Ovary (tissue), 9 donors: ENCODE data around the gene SLC29A1. TPM values are rescaled to one million over a fixed set of nuclear protein-coding genes. Genes with fewer than 3 reads are reported as not detected.

Experiments
- DNase-seq, 5 donors: peaks; one replicate each; pipeline ENCODE4 v3.0.0-alpha.2; 2019 to 2020
- H3K27ac ChIP-seq, 2 donors: fragments of 200-600 bp; one replicate each; pipeline versions ENCODE4 v1.5.1 to v1.8.0; 2019 to 2022
- H3K27me3 ChIP-seq: fragments of 200-600 bp; one replicate; pipeline ENCODE4 v1.8.0; 2022
- H3K36me3 ChIP-seq: fragments of 200-600 bp; sonication (generic); one replicate; pipeline ENCODE4 v1.5.1; 2019
- H3K4me1 ChIP-seq: one replicate; pipeline ENCODE4 v1.8.1; 2013; ENCODE audit warnings: mild to moderate bottlenecking, moderate library complexity; ENCODE audit not compliant: insufficient read depth
- H3K4me3 ChIP-seq: fragments of 200-600 bp; sonication (generic); one replicate; pipeline ENCODE4 v1.5.1; 2017
- H3K9me3 ChIP-seq, 2 donors: fragments of 200-600 bp in 1 of 2; sonication (generic) in 1 of 2; one replicate each; pipeline versions ENCODE4 v1.5.1 to v1.8.1; 2013 to 2019; ENCODE audit warnings: mild to moderate bottlenecking in 1 of 2, moderate library complexity in 1 of 2
- CTCF ChIP-seq, 3 donors: fragments of 450-650 bp in 2 of 3; fragments of 200-600 bp in 1 of 3; IDR thresholded peaks; one replicate each; pipeline versions ENCODE4 v1.5.1 to v1.8.0; 2016 to 2022; ENCODE audit warnings: antibody characterized with exemption in 3 of 3, mild to moderate bottlenecking in 1 of 3
- EP300 ChIP-seq: sonication (generic); formaldehyde crosslinking; IDR thresholded peaks from one replicate; pipeline ENCODE4 v1.6.1; 2017; ENCODE audit warnings: antibody characterized with exemption
- POLR2A ChIP-seq: fragments of 450-650 bp; IDR thresholded peaks from one replicate; pipeline ENCODE4 v1.6.1; 2017; ENCODE audit warnings: antibody characterized with exemption, mild to moderate bottlenecking, moderate library complexity
- WGBS, 3 donors: extraction: QIAGEN DNeasy Blood & Tissue Kit in 1 of 3; methylation state at CpG; one replicate each; pipeline versions ENCODE4 v1.1.5 to v1.1.7; 2013 to 2017; 5-methylcytosine and 5-hydroxymethylcytosine counted together
- intact Hi-C, 4 donors: fragments of 100-400 bp; cut with DNase I; formaldehyde crosslinking; loops; one replicate each; pipeline versions ENCODE4 v1.11.0 to v1.15.1; 2022 to 2023
- polyA plus RNA-seq, 2 donors: library from polyadenylated mRNA; stranded (reverse); fragments of 200-250 nt in 1 of 2; fragments of 350-450 nt in 1 of 2; fragmentation: Illumina TruSeq in 1 of 2; extraction: RNeasy Lipid Tissue Mini Kit (QIAGEN cat#74804) in 1 of 2; gene quantifications; one replicate each; pipeline ENCODE4 v1.2.3, GENCODE V29; 2013 to 2014
- total RNA-seq, 7 donors: library from RNA; depleted of rRNA in 2 of 7; stranded (reverse); fragments of >200 nt in 2 of 7; fragmentation: NEBNext Ultra II Directional in 3 of 7; extraction: Animal tissue kit (Norgen Biotek cat#: 25700) in 3 of 7; gene quantifications; one replicate each; pipeline versions ENCODE4 v1.1.0 to v1.2.4, GENCODE V29; 2016 to 2023
- donor health status: DM: no; HTN: no; CAD: no; lungs with moderate emphysema.
- donor health status: DM: no; HTN: no; CAD: no.
- donor health status: Bipolar disorder and iron deficiency.
- donor health status: DM: yes; HTN: yes; CAD: no.
- donor health status: DM: no; HTN: no; CAD: no.
- donor health status: DM: yes; HTN: yes; CAD: no.

SLC29A1 gene
- total and polyA plus RNA-seq, 9 donors = 11.2 to 54.0 (median 30.2) TPM

DNA sequence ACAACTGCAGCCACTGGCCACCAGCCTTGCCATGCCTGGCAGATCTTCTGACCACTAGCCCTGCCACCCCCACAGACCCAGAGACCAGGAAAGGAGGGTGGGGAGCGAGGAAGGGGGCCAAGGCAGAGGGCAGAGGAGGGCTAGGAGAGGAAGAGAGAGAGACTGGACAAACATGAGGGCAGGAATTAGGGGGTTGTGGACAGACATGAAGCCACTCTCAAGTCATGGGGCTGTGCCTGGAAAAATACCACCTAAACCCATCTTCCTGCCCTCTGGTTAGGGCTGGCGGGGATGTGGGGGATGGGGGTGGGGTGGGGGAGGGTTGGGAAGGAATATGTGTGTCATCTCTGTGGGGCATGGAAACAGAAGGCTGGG is 1.4 kb upstream of the SLC29A1 start:
- H3K4me1 ChIP-seq = peaks cover 34% of the 10 kb centered on the region
- no peak for TF ChIP-seq CTCF (IDR thresholded peaks at IDR 0.05)
- TF ChIP-seq POLR2A = no peak
- no peak for TF ChIP-seq EP300
- intact Hi-C loops = loop anchor here in 1 of 4 donors (2.0 kb wide), 1 partner anchor 15 kb away; no protein-coding TSS in a partner anchor
- H3K27me3 ChIP-seq = no peaks in the 10 kb centered on the region
- no peak for DNase-seq
- WGBS, 3 donors = 73 to 89% (median 78%) methylated on average over 2 of the region's 2 CpGs
- H3K36me3 ChIP-seq = no peaks in the 10 kb centered on the region
- H3K4me3 ChIP-seq = no peak overlapping the region
- peak overlapping the region; percentile 60 to 72 for H3K27ac ChIP-seq
- H3K9me3 ChIP-seq = no peaks in the 10 kb centered on the region

GRCh38 chr6:44222486-44223318 is 693 bp upstream of the SLC29A1 start:
- H3K4me3 ChIP-seq = peak overlapping the region; percentile 53
- peak overlapping the region; percentile 67 to 72 for H3K27ac ChIP-seq
- no peaks in the 10 kb centered on the region for H3K36me3 ChIP-seq
- H3K4me1 ChIP-seq = peaks cover 37% of the 10 kb centered on the region
- intact Hi-C loops = loop anchor here in 1 of 4 donors (2.0 kb wide), 1 partner anchor 14 kb away; no protein-coding TSS in a partner anchor
- DNase-seq = peak in 2 of 5 donors; percentile 38 to 53
- H3K9me3 ChIP-seq = no peaks in the 10 kb centered on the region
- no peaks in the 10 kb centered on the region for H3K27me3 ChIP-seq
- TF ChIP-seq POLR2A = no peak
- TF ChIP-seq EP300 = no peak
- no peak for TF ChIP-seq CTCF (IDR thresholded peaks at IDR 0.05)
- 24 to 31% (median 29%) methylated on average over 26 of the region's 26 CpGs for WGBS, 3 donors

- intact Hi-C loops = no loop called here
- no peaks in the 10 kb centered on the region for H3K27me3 ChIP-seq
- TF ChIP-seq POLR2A (no peak), EP300 (no peak)
- H3K4me3 ChIP-seq = peak overlapping the region; percentile 53
- peak overlapping the region in 1 of 2 donors; percentile 20 for H3K27ac ChIP-seq
- DNase-seq = peak in 1 of 5 donors; percentile 41
- H3K9me3 ChIP-seq = no peaks in the 10 kb centered on the region
- no peaks in the 10 kb centered on the region for H3K36me3 ChIP-seq
- peaks cover 36% of the 10 kb centered on the region for H3K4me1 ChIP-seq
- WGBS, 3 donors = 9 to 12% (median 10%) methylated on average over 15 to 18 of the region's 18 CpGs
Observed at GRCh38 chr6:44224029-44224964, 902 bp downstream of the SLC29A1 start.

- DNase-seq = no peak
- no peak overlapping the region for H3K4me3 ChIP-seq
- TF ChIP-seq POLR2A (no peak), CTCF (IDR thresholded peaks at IDR 0.05) (no peak), EP300 (no peak)
- H3K9me3 ChIP-seq = no peaks in the 10 kb centered on the region
- intact Hi-C loops = loop anchor here in 1 of 4 donors (5.0 kb wide), 1 partner anchor 48 kb away; no protein-coding TSS in a partner anchor
- H3K36me3 ChIP-seq = no peaks in the 10 kb centered on the region
- WGBS, 3 donors = 88 to 94% (median 91%) methylated on average over 4 of the region's 4 CpGs
- peaks cover 36% of the 10 kb centered on the region for H3K4me1 ChIP-seq
- H3K27me3 ChIP-seq = no peaks in the 10 kb centered on the region
- no peak overlapping the region for H3K27ac ChIP-seq
Observed at GRCh38 chr6:44224965-44225305, 1.5 kb downstream of the SLC29A1 start.
